Breast epithelium (tissue), 4 donors: ENCODE data around the gene PLXNA4. TPM values are rescaled to one million over a fixed set of nuclear protein-coding genes. Genes with fewer than 3 reads are reported as not detected.
A peak's percentile ranks its signal among the peaks of the same experiment; 100 is the strongest.

Experiments used
- DNase-seq, 2 donors: peaks; one replicate each; pipeline ENCODE4 v3.0.0-alpha.2; 2019; ENCODE audit warnings: low spot score in 2 of 2
- H3K27ac ChIP-seq, 2 donors: fragments of 200-600 bp; sonication (generic) in 1 of 2; one replicate each; pipeline ENCODE4 v1.5.1; 2016 to 2019; ENCODE audit warnings: mild to moderate bottlenecking in 1 of 2
- H3K27me3 ChIP-seq, 2 donors: fragments of 200-600 bp; sonication (generic) in 1 of 2; one replicate each; pipeline versions ENCODE4 v1.5.1 to v1.6.0; 2017 to 2019; ENCODE audit warnings: control low read depth in 1 of 2, mild to moderate bottlenecking in 1 of 2
- H3K36me3 ChIP-seq: fragments of 200-600 bp; one replicate; pipeline ENCODE4 v1.5.1; 2019
- H3K4me1 ChIP-seq, 2 donors: fragments of 200-600 bp; sonication (generic); one replicate each; pipeline ENCODE4 v1.5.1; 2016 to 2019; ENCODE audit warnings: control low read depth in 1 of 2
- H3K4me3 ChIP-seq, 3 donors: fragments of 200-600 bp; sonication (generic); 1 replicate in 2 of 3; 2 replicates in 1 of 3; pipeline ENCODE4 v1.5.1; 2016 to 2019; ENCODE audit warnings: mild to moderate bottlenecking in 3 of 3, moderate library complexity in 2 of 3
- H3K9me3 ChIP-seq, 2 donors: fragments of 200-600 bp; sonication (generic) in 1 of 2; one replicate each; pipeline ENCODE4 v1.5.1; 2016 to 2019; ENCODE audit warnings: control low read depth in 1 of 2
- CTCF ChIP-seq, 3 donors: fragments of 450-650 bp; IDR thresholded peaks; one replicate each; pipeline ENCODE4 v1.5.1; 2016 to 2017; ENCODE audit warnings: antibody characterized with exemption in 3 of 3, mild to moderate bottlenecking in 3 of 3, moderate library complexity in 3 of 3
- POLR2A ChIP-seq: fragments of 450-650 bp; IDR thresholded peaks from one replicate; pipeline ENCODE4 v1.6.1; 2016; ENCODE audit warnings: antibody characterized with exemption, mild to moderate bottlenecking, moderate library complexity
- POLR2AphosphoS5 ChIP-seq, 3 donors: sonication (generic); formaldehyde crosslinking; IDR thresholded peaks; one replicate each; pipeline ENCODE4 v1.6.1; 2017; ENCODE audit warnings: antibody characterized with exemption in 3 of 3
- intact Hi-C: fragments of 100-400 bp; cut with DNase I; formaldehyde crosslinking; loops from one replicate; pipeline ENCODE4 v1.15.1; 2023; ENCODE audit warnings: low total_unique reads
- total RNA-seq, 3 donors: library from RNA; depleted of rRNA; stranded (reverse); fragments of >200 nt; gene quantifications; one replicate each; pipeline ENCODE4 v1.1.0, GENCODE V29; 2016

Gene PLXNA4
- total RNA-seq, 3 donors from 2014 or later = 7.2 to 32.5 (median 26.2) TPM

GRCh38 chr7:132361146-132361545 is 215.1 kb downstream of the PLXNA4 start:
- TF ChIP-seq CTCF (IDR thresholded peaks at IDR 0.05) = no peak
- TF ChIP-seq POLR2A = no peak
- TF ChIP-seq POLR2AphosphoS5 (IDR thresholded peaks at IDR 0.05) = no peak
- Histone ChIP-seq H3K4me1 (no peaks in the 10 kb centered on the region), H3K36me3 (no peaks in the 10 kb centered on the region)

DNA sequence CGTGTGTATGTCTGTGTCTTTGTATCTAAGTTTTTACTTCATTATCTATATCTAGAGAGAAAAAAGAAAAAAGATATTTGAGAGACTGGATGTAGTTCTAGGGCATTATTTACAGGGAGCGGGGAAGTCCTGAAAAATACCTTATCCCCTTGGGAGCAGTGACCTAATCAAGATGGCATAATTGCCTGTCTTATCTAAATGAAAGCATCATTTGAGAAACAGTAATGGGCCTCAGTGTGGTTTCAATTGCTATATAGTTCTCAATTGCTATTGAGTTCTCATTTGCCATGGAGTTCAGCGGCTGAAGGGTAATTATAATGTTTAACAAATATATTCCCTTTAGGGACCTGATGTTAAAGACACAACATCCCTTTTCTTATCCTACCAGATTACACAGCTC is 216.5 kb downstream of the PLXNA4 start:
- TF ChIP-seq POLR2AphosphoS5 (IDR thresholded peaks at IDR 0.05) (no peak), CTCF (IDR thresholded peaks at IDR 0.05) (no peak), POLR2A (no peak)
- Histone ChIP-seq H3K4me3 (no peak overlapping the region), H3K27me3 (no peaks in the 10 kb centered on the region), H3K36me3 (no peaks in the 10 kb centered on the region), H3K27ac (no peak overlapping the region), H3K9me3 (no peaks in the 10 kb centered on the region), H3K4me1 (no peaks in the 10 kb centered on the region)
- intact Hi-C loops = no loop called here
- DNase-seq = no peak

More at GRCh38 chr7:132361146-132361545, 215.1 kb downstream of the PLXNA4 start:
- Histone ChIP-seq H3K27me3 (no peaks in the 10 kb centered on the region), H3K4me3 (no peak overlapping the region), H3K27ac (no peak overlapping the region), H3K9me3 (no peaks in the 10 kb centered on the region)
- DNase-seq = no peak
- intact Hi-C loops = no loop called here

GRCh38 chr7:132355048-132355447 is 221.2 kb downstream of the PLXNA4 start:
- H3K36me3 ChIP-seq = no peaks in the 10 kb centered on the region
- no peaks in the 10 kb centered on the region for H3K4me1 ChIP-seq
- no peaks in the 10 kb centered on the region for H3K9me3 ChIP-seq
- no peaks in the 10 kb centered on the region for H3K27me3 ChIP-seq
- H3K27ac ChIP-seq = peak overlapping the region in 1 of 2 donors; percentile 13
- TF ChIP-seq POLR2AphosphoS5 (IDR thresholded peaks at IDR 0.05) = no peak
- TF ChIP-seq CTCF (IDR thresholded peaks at IDR 0.05) = no peak
- no peak for TF ChIP-seq POLR2A
- intact Hi-C loops = no loop called here
- no peak overlapping the region for H3K4me3 ChIP-seq
- DNase-seq = no peak

- Histone ChIP-seq H3K36me3 (no peaks in the 10 kb centered on the region), H3K4me3 (no peak overlapping the region), H3K9me3 (no peaks in the 10 kb centered on the region), H3K4me1 (no peaks in the 10 kb centered on the region), H3K27me3 (no peaks in the 10 kb centered on the region), H3K27ac (peak overlapping the region in 1 of 2 donors; percentile 13)
- TF ChIP-seq POLR2A = no peak
- peak in 1 of 3 donors; percentile 13 for TF ChIP-seq POLR2AphosphoS5 (IDR thresholded peaks at IDR 0.05)
- no peak for TF ChIP-seq CTCF (IDR thresholded peaks at IDR 0.05)
- DNase-seq = no peak
- intact Hi-C loops = no loop called here
Observed at GRCh38 chr7:132354527-132354926, 221.7 kb downstream of the PLXNA4 start.

DNA sequence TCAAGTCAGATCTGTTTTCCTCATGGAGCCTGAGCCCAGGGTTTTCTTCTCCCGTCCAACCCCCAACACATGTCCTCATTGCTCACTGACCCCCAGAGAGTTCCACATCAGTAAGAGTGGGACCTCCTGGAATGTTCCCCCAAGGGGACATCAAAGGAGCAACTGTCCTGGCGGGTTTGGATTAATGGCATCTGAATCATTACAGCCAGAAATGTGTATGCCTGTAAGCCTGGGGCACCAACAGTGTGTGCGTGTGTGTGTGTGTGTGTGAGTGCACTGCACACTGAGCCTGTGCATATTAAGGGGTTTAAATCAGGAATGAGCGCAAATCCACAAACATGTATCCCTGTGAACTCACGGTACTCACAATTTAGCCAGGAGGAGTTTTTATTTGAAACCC is 222.3 kb downstream of the PLXNA4 start:
- peak overlapping the region in 1 of 2 donors; percentile 13 for H3K27ac ChIP-seq
- intact Hi-C loops = no loop called here
- H3K36me3 ChIP-seq = no peaks in the 10 kb centered on the region
- no peaks in the 10 kb centered on the region for H3K4me1 ChIP-seq
- TF ChIP-seq CTCF (IDR thresholded peaks at IDR 0.05) = no peak
- TF ChIP-seq POLR2AphosphoS5 (IDR thresholded peaks at IDR 0.05) = no peak
- no peak for TF ChIP-seq POLR2A
- H3K9me3 ChIP-seq = no peaks in the 10 kb centered on the region
- DNase-seq = no peak
- no peaks in the 10 kb centered on the region for H3K27me3 ChIP-seq
- H3K4me3 ChIP-seq = no peak overlapping the region
